GM12864 (cell line): ENCODE data around the gene PGA3.
"Not testable (repeated sequence)": the region's sequence is repeated elsewhere in the genome, so short reads cannot be mapped to it uniquely, and the experiment has no call there.

Source experiments
- DNase-seq: peaks from one replicate; pipeline ENCODE4 v3.0.0-alpha.2; 2011; ENCODE audit warnings: low read depth
- H3K4me3 ChIP-seq: 2 replicates; pipeline ENCODE4 v1.5.1; 2011; ENCODE audit warnings: mild to moderate bottlenecking, low read depth, low read length, control low read depth
- TF ChIP-seq, protein P1 (sequence below): IDR thresholded peaks from 2 replicates; pipeline ENCODE4 v1.5.1; 2011; ENCODE audit warnings: low read depth, mild to moderate bottlenecking, moderate library complexity, low read length, control low read depth, inconsistent platforms; ENCODE audit errors: missing control alignments

Gene PGA3

DNA sequence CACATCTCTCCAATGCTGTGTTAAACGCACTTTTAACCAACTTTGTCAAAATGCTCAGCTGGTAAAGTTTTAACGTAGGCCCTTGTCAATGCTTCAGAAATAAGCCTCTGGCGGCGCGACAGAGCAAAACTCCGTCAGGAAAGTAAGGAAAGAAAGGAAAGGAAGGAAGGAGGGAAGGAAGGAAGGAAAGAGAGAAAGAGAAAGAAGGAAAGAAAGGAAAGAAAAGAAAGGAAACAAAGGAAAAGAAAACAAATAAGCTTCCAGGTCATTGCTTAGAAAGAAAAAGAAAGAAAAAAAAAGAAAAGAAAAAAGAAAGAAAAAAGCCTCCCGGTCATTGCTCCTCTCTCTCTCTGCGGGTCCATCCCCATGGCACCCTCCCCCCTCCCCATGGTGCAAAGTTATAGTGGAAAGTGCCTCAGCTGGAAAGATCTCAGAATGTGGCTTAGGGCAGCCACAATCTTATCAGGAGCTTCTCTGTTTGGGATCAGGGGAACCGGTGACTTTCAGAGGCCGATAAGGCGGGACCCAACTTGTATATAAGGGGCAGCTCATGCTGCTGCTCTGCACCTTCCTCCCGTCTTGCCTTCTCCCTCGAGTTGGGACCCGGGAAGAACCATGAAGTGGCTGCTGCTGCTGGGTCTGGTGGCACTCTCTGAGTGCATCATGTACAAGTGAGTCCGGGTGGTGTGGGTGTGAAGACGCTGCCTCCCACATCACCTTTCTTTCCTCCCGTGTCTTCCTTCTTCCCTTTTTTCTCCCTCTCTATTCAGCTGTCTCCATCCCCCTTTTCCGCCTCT is at the start of gene PGA3:
Gene PGA3 (plus strand): TSS at position 566 of the 797 bp plus-strand sequence. CDS start 50 bp downstream, at position 616.
- not testable (repeated sequence) for H3K4me3 ChIP-seq, DNase-seq

- TF ChIP-seq, protein P1, sequence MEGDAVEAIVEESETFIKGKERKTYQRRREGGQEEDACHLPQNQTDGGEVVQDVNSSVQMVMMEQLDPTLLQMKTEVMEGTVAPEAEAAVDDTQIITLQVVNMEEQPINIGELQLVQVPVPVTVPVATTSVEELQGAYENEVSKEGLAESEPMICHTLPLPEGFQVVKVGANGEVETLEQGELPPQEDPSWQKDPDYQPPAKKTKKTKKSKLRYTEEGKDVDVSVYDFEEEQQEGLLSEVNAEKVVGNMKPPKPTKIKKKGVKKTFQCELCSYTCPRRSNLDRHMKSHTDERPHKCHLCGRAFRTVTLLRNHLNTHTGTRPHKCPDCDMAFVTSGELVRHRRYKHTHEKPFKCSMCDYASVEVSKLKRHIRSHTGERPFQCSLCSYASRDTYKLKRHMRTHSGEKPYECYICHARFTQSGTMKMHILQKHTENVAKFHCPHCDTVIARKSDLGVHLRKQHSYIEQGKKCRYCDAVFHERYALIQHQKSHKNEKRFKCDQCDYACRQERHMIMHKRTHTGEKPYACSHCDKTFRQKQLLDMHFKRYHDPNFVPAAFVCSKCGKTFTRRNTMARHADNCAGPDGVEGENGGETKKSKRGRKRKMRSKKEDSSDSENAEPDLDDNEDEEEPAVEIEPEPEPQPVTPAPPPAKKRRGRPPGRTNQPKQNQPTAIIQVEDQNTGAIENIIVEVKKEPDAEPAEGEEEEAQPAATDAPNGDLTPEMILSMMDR: no peak
- H3K4me3 ChIP-seq: no peak overlapping the region
- DNase-seq: no peak
Observed at GRCh38 chr11:61153593-61154095, 49.7 kb upstream of the PGA3 start.

DNA sequence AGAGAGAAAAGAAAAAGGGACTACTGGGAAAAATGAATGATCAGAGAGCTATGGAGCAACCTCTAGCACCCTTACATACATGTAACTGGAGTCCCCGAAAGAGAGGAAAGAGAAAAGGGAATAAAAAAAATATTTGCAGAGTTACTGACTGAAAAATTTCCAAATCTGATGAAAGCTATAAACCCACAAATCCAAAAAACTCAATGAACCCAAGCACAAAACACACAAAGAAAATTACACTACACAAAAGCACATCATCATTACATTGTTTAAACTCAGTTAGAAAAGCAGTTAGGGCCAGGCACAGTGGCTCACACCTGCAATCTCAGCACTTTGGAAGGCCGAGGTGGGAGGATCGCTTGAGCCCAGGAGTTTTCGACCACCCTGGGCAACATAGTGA is 48.8 kb upstream of the PGA3 start:
- no peak for DNase-seq
- TF ChIP-seq, protein P1: no peak
- H3K4me3 ChIP-seq: no peak overlapping the region

DNA sequence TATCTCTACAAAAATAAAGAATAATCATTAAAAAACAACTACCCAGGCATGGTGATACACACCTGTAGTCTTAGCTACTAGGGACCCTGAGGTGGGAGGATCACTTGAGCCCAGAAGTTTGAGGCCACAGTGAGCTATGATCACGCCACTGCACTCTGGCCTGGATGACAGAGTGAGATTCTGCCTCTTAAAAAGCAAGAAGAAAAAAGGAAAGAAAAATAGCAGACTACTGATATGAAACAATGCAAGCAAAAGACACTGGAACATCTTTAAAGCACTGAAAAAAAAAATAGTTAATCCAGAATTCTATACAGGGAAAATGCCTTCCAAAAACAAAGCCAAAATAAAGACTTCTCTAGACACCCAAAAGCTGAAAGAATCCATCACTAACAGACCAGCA is 48.0 kb upstream of the PGA3 start:
- DNase-seq: no peak
- no peak overlapping the region for H3K4me3 ChIP-seq
- TF ChIP-seq, protein P1: no peak

GRCh38 chr11:61155741-61156140 is 47.6 kb upstream of the PGA3 start:
- DNase-seq: no peak
- TF ChIP-seq, protein P1: no peak
- H3K4me3 ChIP-seq: no peak overlapping the region

- H3K4me3 ChIP-seq: no peak overlapping the region
- TF ChIP-seq, protein P1: no peak
- no peak for DNase-seq
Observed at GRCh38 chr11:61157743-61158142, 45.6 kb upstream of the PGA3 start.

DNA sequence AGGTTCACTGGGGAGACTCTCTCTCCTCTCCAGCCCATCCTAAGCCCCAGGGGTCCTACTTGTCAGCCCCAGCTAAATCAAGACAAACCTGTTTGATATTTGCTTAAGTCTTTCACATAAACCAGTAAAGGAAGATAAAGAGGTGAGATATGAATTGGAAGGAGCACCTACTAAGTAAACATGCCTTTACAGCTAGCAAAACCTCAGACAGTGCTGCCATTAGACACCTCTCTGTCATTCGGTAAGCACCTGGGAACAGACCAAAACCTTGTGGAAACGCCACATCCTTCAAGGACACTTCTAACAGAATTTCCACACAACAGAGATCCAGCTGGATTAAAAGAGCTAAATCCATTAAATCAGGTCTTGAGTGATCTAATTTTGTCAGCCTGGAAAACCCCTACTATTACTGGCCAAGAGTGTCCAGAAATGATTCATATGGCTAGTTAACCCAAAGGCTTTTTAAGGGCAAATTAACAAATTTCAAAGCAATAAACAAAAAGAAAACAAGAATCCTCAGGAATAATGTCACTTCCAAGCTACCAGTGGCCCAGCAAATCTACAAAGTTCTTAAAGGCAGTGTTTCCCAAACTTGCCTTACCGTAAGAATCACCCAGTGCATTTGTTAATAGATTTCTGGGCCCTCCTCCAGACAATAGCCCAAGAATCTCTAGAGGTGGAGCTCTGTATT is 44.5 kb upstream of the PGA3 start:
- no peak overlapping the region for H3K4me3 ChIP-seq
- TF ChIP-seq, protein P1: no peak
- DNase-seq: no peak
